DOHH2 (cell line): Measurements from ENCODE around the gene GPD2.

Source experiments
- H3F3A ChIP-seq: fragments of 200-600 bp; sonication (generic), shearing (Covaris generic); 2 replicates; pipeline ENCODE4 v1.6.0; 2016; ENCODE audit warnings: antibody characterized with exemption, mild to moderate bottlenecking; ENCODE audit not compliant: control insufficient read depth, insufficient read depth
- H3K27ac ChIP-seq: fragments of 200-600 bp; sonication (generic); 2 replicates; pipeline ENCODE4 v1.5.1; 2014; ENCODE audit warnings: low read depth, mild to moderate bottlenecking, low read length, moderate library complexity
- H3K27me3 ChIP-seq: fragments of 200-600 bp; sonication (generic); 2 replicates; pipeline ENCODE4 v1.6.1; 2014; ENCODE audit warnings: mild to moderate bottlenecking, low read length, mixed read lengths; ENCODE audit not compliant: control insufficient read depth
- H3K36me3 ChIP-seq: fragments of 200-600 bp; sonication (generic); 2 replicates; pipeline ENCODE4 v1.6.1; 2014; ENCODE audit warnings: mild to moderate bottlenecking, low read length, moderate library complexity, mixed read lengths; ENCODE audit not compliant: control insufficient read depth
- H3K4me1 ChIP-seq: fragments of 200-600 bp; sonication (generic); 2 replicates; pipeline ENCODE4 v1.6.1; 2014; ENCODE audit warnings: mild to moderate bottlenecking, low read length, mixed read lengths; ENCODE audit not compliant: control insufficient read depth
- H3K4me2 ChIP-seq: fragments of 200-600 bp; sonication (generic); 2 replicates; pipeline ENCODE4 v1.6.0; 2014; ENCODE audit warnings: mild to moderate bottlenecking, low read length, moderate library complexity
- H3K4me3 ChIP-seq: fragments of 200-600 bp; sonication (generic); 2 replicates; pipeline ENCODE4 v1.5.1; 2014; ENCODE audit warnings: mild to moderate bottlenecking, low read length, mixed read lengths
- H3K79me2 ChIP-seq: fragments of 200-600 bp; sonication (generic); 2 replicates; pipeline ENCODE4 v1.6.1; 2014; ENCODE audit warnings: mild to moderate bottlenecking, low read length, mixed read lengths; ENCODE audit not compliant: control insufficient read depth
- H3K9me2 ChIP-seq: fragments of 200-600 bp; sonication (generic); replicated peaks from 2 replicates; pipeline ENCODE4 v1.6.1; 2014; ENCODE audit warnings: mild to moderate bottlenecking, low read length, mixed read lengths; ENCODE audit not compliant: control insufficient read depth
- H3K9me3 ChIP-seq: fragments of 200-600 bp; sonication (generic); 2 replicates; pipeline ENCODE4 v1.6.1; 2014; ENCODE audit warnings: antibody characterized with exemption, low read length, mixed read lengths; ENCODE audit not compliant: control insufficient read depth, insufficient read depth
- H4K20me1 ChIP-seq: fragments of 200-600 bp; sonication (generic); 2 replicates; pipeline ENCODE4 v1.6.0; 2014; ENCODE audit warnings: low read depth, mild to moderate bottlenecking, antibody characterized with exemption, low read length, moderate library complexity; ENCODE audit not compliant: control insufficient read depth, insufficient read depth
- CTCF ChIP-seq: fragments of 200-600 bp; sonication (generic); IDR thresholded peaks from one replicate; pipeline ENCODE4 v1.5.1; 2014; ENCODE audit warnings: antibody characterized with exemption, mild to moderate bottlenecking, low read depth, low read length; ENCODE audit not compliant: poor library complexity, severe bottlenecking
- EZH2phosphoT487 ChIP-seq: fragments of 200-600 bp; sonication (generic); IDR thresholded peaks from 2 replicates; pipeline ENCODE4 v1.6.1; 2017; ENCODE audit warnings: borderline replicate concordance, mild to moderate bottlenecking, antibody characterized with exemption, low read length, moderate library complexity, mixed read lengths

Gene GPD2

GRCh38 chr2:156511803-156512202 is 75.6 kb downstream of the GPD2 start:
- no peaks in the 10 kb centered on the region for H3F3A ChIP-seq
- H3K36me3 ChIP-seq: peaks cover 29% of the 10 kb centered on the region
- peak overlapping the region; percentile 63 for H3K27ac ChIP-seq
- H3K4me2 ChIP-seq: peak overlapping the region; percentile 52
- no peaks in the 10 kb centered on the region for H3K9me2 ChIP-seq
- H3K9me3 ChIP-seq: no peaks in the 10 kb centered on the region
- no peaks in the 10 kb centered on the region for H4K20me1 ChIP-seq
- H3K27me3 ChIP-seq: no peaks in the 10 kb centered on the region
- no peaks in the 10 kb centered on the region for H3K79me2 ChIP-seq
- TF ChIP-seq EZH2phosphoT487 (no peak), CTCF (no peak)
- peaks cover 31% of the 10 kb centered on the region for H3K4me1 ChIP-seq
- peak overlapping the region; percentile 30 for H3K4me3 ChIP-seq

- H4K20me1 ChIP-seq: no peaks in the 10 kb centered on the region
- peak overlapping the region; percentile 52 for H3K4me2 ChIP-seq
- H3F3A ChIP-seq: no peaks in the 10 kb centered on the region
- no peaks in the 10 kb centered on the region for H3K27me3 ChIP-seq
- no peaks in the 10 kb centered on the region for H3K9me3 ChIP-seq
- peaks cover 31% of the 10 kb centered on the region for H3K4me1 ChIP-seq
- H3K27ac ChIP-seq: peak overlapping the region; percentile 63
- H3K9me2 ChIP-seq: no peaks in the 10 kb centered on the region
- no peaks in the 10 kb centered on the region for H3K79me2 ChIP-seq
- TF ChIP-seq CTCF: no peak
- no peak for TF ChIP-seq EZH2phosphoT487
- H3K36me3 ChIP-seq: peaks cover 29% of the 10 kb centered on the region
- H3K4me3 ChIP-seq: peak overlapping the region; percentile 30; the same call in 1 of the 2 replicates
Observed at GRCh38 chr2:156512451-156512850, 76.3 kb downstream of the GPD2 start.

- H3K79me2 ChIP-seq: no peaks in the 10 kb centered on the region
- H3K4me2 ChIP-seq: no peak overlapping the region
- H3F3A ChIP-seq: no peaks in the 10 kb centered on the region
- TF ChIP-seq EZH2phosphoT487 (no peak), CTCF (no peak)
- no peak overlapping the region for H3K4me3 ChIP-seq
- peaks cover 29% of the 10 kb centered on the region for H3K36me3 ChIP-seq
- no peaks in the 10 kb centered on the region for H4K20me1 ChIP-seq
- no peaks in the 10 kb centered on the region for H3K27me3 ChIP-seq
- H3K4me1 ChIP-seq: peaks cover 31% of the 10 kb centered on the region
- H3K27ac ChIP-seq: no peak overlapping the region
- no peaks in the 10 kb centered on the region for H3K9me2 ChIP-seq
- no peaks in the 10 kb centered on the region for H3K9me3 ChIP-seq
Observed at GRCh38 chr2:156513219-156513618, 77.0 kb downstream of the GPD2 start.

GRCh38 chr2:156517419-156517818 is 81.2 kb downstream of the GPD2 start:
- H3K36me3 ChIP-seq: peaks cover 24% of the 10 kb centered on the region
- H3K9me2 ChIP-seq: no peaks in the 10 kb centered on the region
- H3K9me3 ChIP-seq: no peaks in the 10 kb centered on the region
- no peaks in the 10 kb centered on the region for H3F3A ChIP-seq
- H3K4me1 ChIP-seq: peaks cover 7% of the 10 kb centered on the region
- H4K20me1 ChIP-seq: no peaks in the 10 kb centered on the region
- H3K27me3 ChIP-seq: no peaks in the 10 kb centered on the region
- H3K4me2 ChIP-seq: no peak overlapping the region
- no peaks in the 10 kb centered on the region for H3K79me2 ChIP-seq
- H3K27ac ChIP-seq: no peak overlapping the region
- TF ChIP-seq EZH2phosphoT487: no peak
- no peak for TF ChIP-seq CTCF
- H3K4me3 ChIP-seq: no peak overlapping the region
